NB4 (cell line): ENCODE data around the gene CNTFR.

Source experiments
- CTCF ChIP-seq: IDR thresholded peaks from one replicate; pipeline ENCODE4 v1.5.1; 2012; ENCODE audit warnings: low read depth, low read length
- POLR2A ChIP-seq: IDR thresholded peaks from 2 replicates; pipeline ENCODE4 v1.6.1; 2011; ENCODE audit warnings: mild to moderate bottlenecking; ENCODE audit not compliant: insufficient read length; ENCODE audit errors: extremely low read depth
- TF ChIP-seq, protein P1 (sequence below): IDR thresholded peaks from 2 replicates; pipeline ENCODE4 v1.6.1; 2011; ENCODE audit warnings: low read depth, low read length

DNA sequence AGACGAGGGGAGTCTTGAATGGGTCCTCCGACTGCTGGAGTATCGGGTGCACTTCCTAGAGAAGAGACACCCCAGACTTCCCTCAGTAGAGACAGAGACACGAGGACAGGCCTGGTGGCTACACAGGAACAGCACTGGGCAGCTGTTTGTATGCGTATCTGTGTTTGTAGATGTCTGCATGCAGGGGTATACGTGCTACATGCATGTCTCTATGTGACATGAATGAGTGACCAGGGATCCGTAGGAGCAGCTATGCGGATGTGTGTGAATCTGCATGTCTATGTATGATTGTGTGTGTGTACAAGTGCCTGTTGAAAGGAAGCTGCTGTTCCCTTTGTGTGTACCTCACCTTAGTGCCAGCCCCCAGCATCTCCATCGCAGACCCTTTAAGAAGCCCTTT, 31.2 kb downstream of the CNTFR start:
- no peak for TF ChIP-seq CTCF
- no peak for TF ChIP-seq POLR2A
- TF ChIP-seq, protein P1, sequence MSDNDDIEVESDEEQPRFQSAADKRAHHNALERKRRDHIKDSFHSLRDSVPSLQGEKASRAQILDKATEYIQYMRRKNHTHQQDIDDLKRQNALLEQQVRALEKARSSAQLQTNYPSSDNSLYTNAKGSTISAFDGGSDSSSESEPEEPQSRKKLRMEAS, result no peak
